HCT116 (cell line): ENCODE data around the gene ANKS1A. TPM values are rescaled to one million over a fixed set of nuclear protein-coding genes. Genes with fewer than 3 reads are reported as not detected.

ENCODE experiments used
- ATAC-seq: fragments of 200-7000 bp; cut with Tn5 transposase; 2 replicates; pipeline ENCODE4 v1.9.1; 2020; ENCODE audit warnings: mild to moderate bottlenecking, moderate library complexity
- BruUV-seq: library from RNA; stranded (reverse); fragments of 400-500 nt; replicated peaks from 2 replicates; lab custom pipeline; 2021; lab: Mats Ljungman, UMichigan
- CTCF ChIA-PET: fragments of 300-600 bp; sonication (Branson Sonifier 250); formaldehyde crosslinking; loops from one replicate; lab custom pipeline; 2021; ENCODE audit warnings: antibody characterized with exemption; lab: Charles Lee
- POLR2A ChIA-PET: fragments of 300-600, 350-600 bp; sonication (Branson Sonifier 250); formaldehyde crosslinking; loops from one replicate; lab custom pipeline; 2021; ENCODE audit warnings: antibody characterized with exemption; lab: Charles Lee
- RAD21 ChIA-PET, 2 experiments: fragments of 300-600 bp; sonication (Branson Sonifier 250); formaldehyde crosslinking; loops; one replicate each; lab custom pipeline; 2023; ENCODE audit warnings: low total read pairs in 2 of 2; ENCODE audit not compliant: uncharacterized antibody in 2 of 2, unreplicated experiment in 2 of 2, low non-redundant PET in 1 of 2; lab: Charles Lee
- DNase-seq: peaks from one replicate; pipeline ENCODE4 v3.0.0-alpha.2; 2010; ENCODE audit warnings: low read depth, low spot score
- H2AFZ ChIP-seq: fragments of 200-600 bp; shearing (Covaris generic), sonication (generic); 2 replicates; pipeline ENCODE4 v1.6.1; 2017; ENCODE audit warnings: low read depth, mixed run types, mixed read lengths, antibody characterized with exemption, low read length; ENCODE audit not compliant: poor library complexity, severe bottlenecking
- H3K27ac ChIP-seq: 2 replicates; pipeline ENCODE4 v1.5.1; 2012; ENCODE audit warnings: low read depth, low read length
- H3K27me3 ChIP-seq: fragments of 200-600 bp; sonication (generic); 2 replicates; pipeline ENCODE4 v1.6.1; 2016; ENCODE audit warnings: mixed run types, low read length, mixed read lengths; ENCODE audit not compliant: insufficient read depth
- H3K36me3 ChIP-seq, 2 experiments: fragments of 200-500 bp in 1 of 2; fragments of 200-600 bp in 1 of 2; sonication (Bioruptor generic) in 1 of 2; sonication (generic) in 1 of 2; 2 replicates each; pipeline versions ENCODE4 v1.5.1 to v1.6.1; 2014 to 2016; ENCODE audit warnings: low read length in 2 of 2, inconsistent platforms in 1 of 2, mixed read lengths in 1 of 2, mixed run types in 1 of 2; ENCODE audit not compliant: insufficient read depth in 2 of 2, control insufficient read depth in 1 of 2
- H3K4me1 ChIP-seq, 2 experiments: fragments of 200-600 bp in 1 of 2; sonication (generic) in 1 of 2; 2 replicates each; pipeline versions ENCODE4 v1.5.1 to v1.6.1; 2012 to 2017; ENCODE audit warnings: low read length in 2 of 2, inconsistent platforms in 1 of 2, mild to moderate bottlenecking in 1 of 2, mixed read lengths in 1 of 2, mixed run types in 1 of 2, moderate library complexity in 1 of 2; ENCODE audit not compliant: insufficient read depth in 2 of 2, control insufficient read depth in 1 of 2
- H3K4me2 ChIP-seq: fragments of 200-600 bp; sonication (generic); 2 replicates; pipeline ENCODE4 v1.6.1; 2017; ENCODE audit warnings: mixed run types, low read length, mixed read lengths
- H3K4me3 ChIP-seq, 2 experiments: fragments of 200-600 bp in 1 of 2; sonication (generic) in 1 of 2; replicated peaks in 1 of 2; 2 replicates each; pipeline ENCODE4 v1.5.1; 2011 to 2016; ENCODE audit warnings: low read length in 2 of 2, control low read depth in 1 of 2, low read depth in 1 of 2, mild to moderate bottlenecking in 1 of 2, mixed read lengths in 1 of 2, mixed run types in 1 of 2
- H3K79me2 ChIP-seq: fragments of 200-600 bp; sonication (generic); 2 replicates; pipeline ENCODE4 v1.6.1; 2017; ENCODE audit warnings: mild to moderate bottlenecking, mixed run types, low read length, moderate library complexity, mixed read lengths; ENCODE audit not compliant: insufficient read depth
- H3K9ac ChIP-seq: fragments of 200-600 bp; sonication (generic); 2 replicates; pipeline ENCODE4 v1.6.1; 2016; ENCODE audit warnings: low read length, mixed read lengths
- H3K9me2 ChIP-seq: fragments of 200-600 bp; sonication (generic), shearing (Covaris generic); 2 replicates; pipeline ENCODE4 v1.6.1; 2017; ENCODE audit warnings: mixed run types, mild to moderate bottlenecking, moderate library complexity; ENCODE audit not compliant: insufficient read depth
- H3K9me3 ChIP-seq, 2 experiments: fragments of 200-500 bp in 1 of 2; fragments of 200-600 bp in 1 of 2; sonication (Bioruptor generic) in 1 of 2; sonication (generic) in 1 of 2; 2 replicates each; pipeline ENCODE4 v1.6.1; 2014 to 2017; ENCODE audit warnings: low read length in 2 of 2, mixed read lengths in 2 of 2, inconsistent platforms in 1 of 2, low read depth in 1 of 2, mild to moderate bottlenecking in 1 of 2, mixed run types in 1 of 2, moderate library complexity in 1 of 2; ENCODE audit not compliant: control insufficient read depth in 1 of 2, insufficient read depth in 1 of 2
- H4K20me1 ChIP-seq: fragments of 200-600 bp; sonication (generic), shearing (Covaris generic); 2 replicates; pipeline ENCODE4 v1.6.1; 2017; ENCODE audit warnings: mixed run types, mild to moderate bottlenecking, moderate library complexity; ENCODE audit not compliant: insufficient read depth
- CBX3 ChIP-seq: IDR thresholded peaks from 2 replicates; pipeline ENCODE4 v1.6.1; 2012; ENCODE audit warnings: low read depth
- ELF1 ChIP-seq: IDR thresholded peaks from 2 replicates; pipeline ENCODE4 v1.6.1; 2012; ENCODE audit warnings: low read depth, borderline replicate concordance
- EZH2 ChIP-seq: fragments of 200-600 bp; sonication (generic); IDR thresholded peaks from 2 replicates; pipeline ENCODE4 v1.6.1; 2017; ENCODE audit warnings: antibody characterized with exemption, mixed run types
- EZH2phosphoT487 ChIP-seq: fragments of 200-600 bp; IDR thresholded peaks from 2 replicates; pipeline ENCODE4 v1.6.1; 2018; ENCODE audit warnings: antibody characterized with exemption, borderline replicate concordance
- FOSL1 ChIP-seq: IDR thresholded peaks from 2 replicates; pipeline ENCODE4 v1.6.1; 2012; ENCODE audit warnings: low read depth
- JUND ChIP-seq: IDR thresholded peaks from 2 replicates; pipeline ENCODE4 v1.6.1; 2012
- MAX ChIP-seq: IDR thresholded peaks from 2 replicates; pipeline ENCODE4 v1.6.1; 2012
- POLR2AphosphoS5 ChIP-seq: IDR thresholded peaks from 2 replicates; pipeline ENCODE4 v1.6.1; 2011; ENCODE audit warnings: mild to moderate bottlenecking, low read depth, low read length, moderate library complexity
- REST ChIP-seq: IDR thresholded peaks from 2 replicates; pipeline ENCODE4 v1.6.1; 2012; ENCODE audit warnings: low read depth
- SP1 ChIP-seq: IDR thresholded peaks from 2 replicates; pipeline ENCODE4 v1.6.1; 2012; ENCODE audit warnings: low read depth
- SRF ChIP-seq: IDR thresholded peaks from 2 replicates; pipeline ENCODE4 v1.6.1; 2012; ENCODE audit warnings: low read depth
- TCF7L2 ChIP-seq: IDR thresholded peaks from 2 replicates; pipeline ENCODE4 v1.7.0; 2011; ENCODE audit warnings: borderline replicate concordance, inconsistent platforms; ENCODE audit not compliant: insufficient read depth, insufficient read length; ENCODE audit errors: extremely low read depth
- YY1 ChIP-seq: IDR thresholded peaks from 2 replicates; pipeline ENCODE4 v1.6.1; 2011; ENCODE audit warnings: low read length, low read depth, moderate library complexity, mild to moderate bottlenecking; ENCODE audit not compliant: insufficient replicate concordance; ENCODE audit errors: extremely low read depth
- ZBTB33 ChIP-seq: IDR thresholded peaks from 2 replicates; pipeline ENCODE4 v1.6.1; 2011; ENCODE audit warnings: mild to moderate bottlenecking, low read length, moderate library complexity; ENCODE audit not compliant: insufficient replicate concordance; ENCODE audit errors: extremely low read depth
- ZFX ChIP-seq: fragments of 450-650 bp; IDR thresholded peaks from 2 replicates; pipeline ENCODE4 v1.6.1; 2017
- ZNF274 ChIP-seq: fragments of 200-500 bp; sonication (Bioruptor generic); IDR thresholded peaks from 2 replicates; pipeline ENCODE4 v1.6.1; 2014; ENCODE audit warnings: mild to moderate bottlenecking, low read depth, low read length, inconsistent platforms
- intact Hi-C: fragments of 100-400 bp; cut with micrococcal nuclease; formaldehyde crosslinking; loops from 2 replicates; pipeline ENCODE4 v1.10.0; 2022
- total RNA-seq: library from RNA; stranded (reverse); gene quantifications from one replicate; pipeline ENCODE4 v1.2.1, GENCODE V29; 2021; ENCODE audit not compliant: unreplicated experiment
- TF ChIP-seq, protein P1 (sequence below): IDR thresholded peaks from 2 replicates; pipeline ENCODE4 v1.6.1; 2012

ANKS1A gene
- total RNA-seq, 1 experiment from 2014 or later = 20.6 TPM

- TF ChIP-seq MAX (no peak), YY1 (no peak), ELF1 (no peak), JUND (no peak), SP1 (no peak), ZFX (no peak), CBX3 (no peak), TCF7L2 (no peak), POLR2AphosphoS5 (no peak)
- TF ChIP-seq, protein P1, sequence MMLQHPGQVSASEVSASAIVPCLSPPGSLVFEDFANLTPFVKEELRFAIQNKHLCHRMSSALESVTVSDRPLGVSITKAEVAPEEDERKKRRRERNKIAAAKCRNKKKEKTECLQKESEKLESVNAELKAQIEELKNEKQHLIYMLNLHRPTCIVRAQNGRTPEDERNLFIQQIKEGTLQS = no peak
Measured at GRCh38 chr6:35061102-35061615, 172.1 kb downstream of the ANKS1A start (continued).

GRCh38 chr6:35061651-35062410, 172.8 kb downstream of the ANKS1A start:
- Histone ChIP-seq H3K4me2 (no peak overlapping the region), H3K9me3 (no peaks in the 10 kb centered on the region), H2AFZ (no peak overlapping the region), H3K79me2 (no peaks in the 10 kb centered on the region), H3K9ac (no peak overlapping the region), H4K20me1 (no peaks in the 10 kb centered on the region), H3K4me1 (no peaks in the 10 kb centered on the region), H3K36me3 (peaks cover 8% of the 10 kb centered on the region in 2 experiments; a peak in 3 of 4 replicates), H3K4me3 (no peak overlapping the region), H3K9me2 (no peaks in the 10 kb centered on the region), H3K27me3 (no peaks in the 10 kb centered on the region), H3K27ac (no peak overlapping the region)
- DNase-seq = no peak
- TF ChIP-seq SRF (no peak), FOSL1 (no peak), EZH2phosphoT487 (no peak), JUND (no peak), SP1 (no peak), EZH2 (no peak), ZNF274 (no peak), CBX3 (no peak), ZFX (no peak), REST (no peak), ZBTB33 (no peak), POLR2AphosphoS5 (no peak), MAX (no peak)
- TF ChIP-seq, protein P1 = no peak
- ChIA-PET CTCF (no interaction called here), POLR2A (no interaction called here), RAD21 (no interaction called here)
- intact Hi-C loops = no loop called here
- BruUV-seq = no TSS peak
- no peak for ATAC-seq
